K562 (cell line): ENCODE results near the gene DTYMK.

Source experiments
- BDP1 ChIP-seq: IDR thresholded peaks from 3 replicates; pipeline ENCODE4 v1.6.1; 2011; ENCODE audit not compliant: insufficient read length, insufficient read depth
- CTCF ChIP-seq, 3 experiments: IDR thresholded peaks in 2 of 3; conservative IDR thresholded peaks in 1 of 3; 2 replicates each; pipeline ENCODE4 v1.5.1; 2011 to 2012; ENCODE audit warnings: low read length in 3 of 3, mild to moderate bottlenecking in 3 of 3, control low read depth in 2 of 3, improper control_type of control experiment in 1 of 3, inconsistent platforms in 1 of 3, low read depth in 1 of 3, mixed read lengths in 1 of 3, moderate library complexity in 1 of 3; ENCODE audit not compliant: insufficient read depth in 2 of 3
- EGR1 ChIP-seq: fragments of 450-650 bp; conservative IDR thresholded peaks from 2 replicates; pipeline ENCODE4 v1.6.1; 2017; ENCODE audit warnings: mild to moderate bottlenecking
- GABPA ChIP-seq: fragments of 200-800 bp; sonication (Bioruptor generic); conservative IDR thresholded peaks from 2 replicates; pipeline ENCODE4 v1.6.1; 2016; ENCODE audit warnings: low read depth, missing genetic modification characterization, missing compliant biosample characterization
- MYNN ChIP-seq, 2 experiments: sonication (generic); formaldehyde crosslinking in 1 of 2; IDR thresholded peaks; 2 replicates each; pipeline versions ENCODE4 v1.5.0 to v1.6.1; 2016 to 2020; ENCODE audit warnings: antibody characterized with exemption in 1 of 2, missing genetic modification reagents in 1 of 2
- POLR2A ChIP-seq: fragments of 450-650 bp; conservative IDR thresholded peaks from 2 replicates; pipeline ENCODE4 v1.6.1; 2016
- POLR2AphosphoS5 ChIP-seq: IDR thresholded peaks from 2 replicates; pipeline ENCODE4 v1.6.1; 2011; ENCODE audit warnings: mild to moderate bottlenecking, low read depth, low read length, moderate library complexity; ENCODE audit not compliant: control insufficient read depth, insufficient read depth
- TRIM25 ChIP-seq: fragments of 450-650 bp; IDR thresholded peaks from 2 replicates; pipeline ENCODE4 v1.7.0; 2016; ENCODE audit warnings: borderline replicate concordance

GRCh38 chr2:241655516-241656189, 31.0 kb downstream of the DTYMK start:
- TF ChIP-seq GABPA (tag) (no peak), EGR1 (no peak), CTCF (IDR thresholded peaks at IDR 0.05 in 2 of 3, conservative IDR thresholded peaks at IDR 0.05 in 1 of 3; ENCODE audit: insufficient read depth in 2 of 3, low read depth in 1 of 3, low read length in 3 of 3) (no peak), TRIM25 (no peak), POLR2A (no peak), BDP1 (no peak), POLR2AphosphoS5 (no peak), MYNN (IDR thresholded peaks at IDR 0.05) (no peak), MYNN (CRISPR knock-in tag; IDR thresholded peaks at IDR 0.05) (no peak)
